Measurements from ENCODE around the gene SPATA9.
"Not testable (repeated sequence)": the region's sequence is repeated elsewhere in the genome, so short reads cannot be mapped to it uniquely, and the experiment has no call there.

The SPATA9 gene

GRCh38 chr5:95649842-95650620 is 32.8 kb downstream of the SPATA9 start:
- DNase-seq (ENCODE audit: low read depth), result no peak
- no peak overlapping the region for H3K4me3 ChIP-seq (ENCODE audit: low read depth, low read length)
- no peak for TF ChIP-seq CTCF (IDR thresholded peaks at IDR 0.05; ENCODE audit: insufficient read depth, low read depth, low read length, missing control alignments)

GRCh38 chr5:95649274-95649673 is 33.5 kb downstream of the SPATA9 start:
- TF ChIP-seq CTCF (IDR thresholded peaks at IDR 0.05; ENCODE audit: insufficient read depth, low read depth, low read length, missing control alignments), result no peak
- no peak for DNase-seq (ENCODE audit: low read depth)
- H3K4me3 ChIP-seq (ENCODE audit: low read depth, low read length), result no peak overlapping the region

- DNase-seq (ENCODE audit: low read depth), result no peak
- no peak for TF ChIP-seq CTCF (IDR thresholded peaks at IDR 0.05; ENCODE audit: insufficient read depth, low read depth, low read length, missing control alignments)
- no peak overlapping the region for H3K4me3 ChIP-seq (ENCODE audit: low read depth, low read length)
Measured at GRCh38 chr5:95647886-95648860, 34.6 kb downstream of the SPATA9 start.

GRCh38 chr5:95646569-95647431 is 36.0 kb downstream of the SPATA9 start, which contains the start of gene RFESD:
RFESD (plus strand) TSS chr5:95646777; CDS start chr5:95652272, 5,495 bp downstream.
- H3K4me3 ChIP-seq (ENCODE audit: low read depth, low read length), result peak within 1 kb of the TSS; percentile 65
- no peak for TF ChIP-seq CTCF (IDR thresholded peaks at IDR 0.05; ENCODE audit: insufficient read depth, low read depth, low read length, missing control alignments)

GRCh38 chr5:95646226-95646568 is 36.6 kb downstream of the SPATA9 start:
- not testable (repeated sequence) for DNase-seq (ENCODE audit: low read depth)
- peak overlapping the region; percentile 65 for H3K4me3 ChIP-seq (ENCODE audit: low read depth, low read length)

More at GRCh38 chr5:95646569-95647431, 36.0 kb downstream of the SPATA9 start, which contains the start of gene RFESD:
- DNase-seq (ENCODE audit: low read depth), result peak; percentile 98

GRCh38 chr5:95644351-95645042 is 38.3 kb downstream of the SPATA9 start:
- DNase-seq (ENCODE audit: low read depth), result peak; percentile 81
- no peak overlapping the region for H3K4me3 ChIP-seq (ENCODE audit: low read depth, low read length)
- TF ChIP-seq CTCF (IDR thresholded peaks at IDR 0.05; ENCODE audit: insufficient read depth, low read depth, low read length, missing control alignments), result peak; percentile 69
